NCI-H345 (cell line): ENCODE measurements around the gene DLGAP4.

Experiments
- DNase-seq: peaks from one replicate; lab custom pipeline; 2025; lab: John Stamatoyannopoulos, UW

DLGAP4 gene

DNA sequence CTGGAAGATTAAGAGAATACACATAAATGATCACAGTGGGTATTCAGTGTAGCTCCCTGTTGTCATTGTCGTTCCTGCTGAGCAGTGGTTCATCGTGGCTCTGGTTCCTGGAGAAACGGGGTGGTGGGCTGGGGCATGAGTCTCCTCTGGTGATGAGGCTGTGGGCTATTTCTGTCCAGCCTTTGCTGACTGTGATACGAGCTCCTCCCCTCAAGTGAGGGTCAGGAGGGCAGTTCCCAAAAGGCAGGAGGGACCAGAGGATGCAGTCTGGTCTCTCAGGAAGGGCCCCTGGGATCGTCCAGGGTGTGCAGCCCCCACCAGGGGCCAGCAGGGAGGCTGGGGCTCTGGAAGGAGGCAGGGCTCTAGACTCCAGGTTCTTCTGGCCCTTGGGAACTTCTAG is 31.1 kb upstream of the DLGAP4 start:
- DNase-seq, result no peak

DNA sequence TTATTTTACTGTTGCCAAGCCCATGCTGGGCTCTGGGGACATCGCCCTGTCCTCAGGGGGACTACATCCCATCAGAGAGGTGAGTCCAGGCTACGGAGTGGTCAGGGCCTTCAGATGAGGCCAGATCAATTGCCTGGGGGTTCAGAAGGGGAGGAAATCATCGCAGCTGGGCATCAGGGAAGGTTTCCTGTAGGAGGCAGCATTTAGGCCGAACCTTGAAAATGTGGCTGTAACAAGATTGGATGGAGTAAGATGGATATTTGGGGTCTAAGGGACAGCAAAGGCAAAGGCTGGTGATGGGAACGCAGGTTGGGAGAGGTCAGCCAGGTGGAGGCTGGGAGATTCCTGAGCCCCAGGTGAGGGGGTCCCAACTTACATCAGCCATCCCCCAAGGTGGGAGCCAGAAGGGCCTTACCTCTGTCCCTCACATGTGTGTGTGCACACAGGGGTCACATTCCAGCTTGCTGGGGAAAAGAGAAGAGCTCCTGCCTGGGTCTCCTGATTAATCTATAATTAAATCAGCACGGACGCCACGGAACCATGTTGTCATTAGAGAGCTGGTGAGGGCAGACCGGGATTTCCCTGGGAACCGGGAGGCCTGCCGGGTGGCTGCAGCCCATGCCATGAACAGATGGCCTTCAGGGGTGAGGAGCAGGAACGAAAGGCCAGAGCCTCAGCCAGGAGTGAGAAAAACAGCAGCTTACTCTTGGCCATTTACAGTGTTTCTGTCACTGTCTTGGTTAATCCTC is 30.5 kb upstream of the DLGAP4 start:
- no peak for DNase-seq

DNA sequence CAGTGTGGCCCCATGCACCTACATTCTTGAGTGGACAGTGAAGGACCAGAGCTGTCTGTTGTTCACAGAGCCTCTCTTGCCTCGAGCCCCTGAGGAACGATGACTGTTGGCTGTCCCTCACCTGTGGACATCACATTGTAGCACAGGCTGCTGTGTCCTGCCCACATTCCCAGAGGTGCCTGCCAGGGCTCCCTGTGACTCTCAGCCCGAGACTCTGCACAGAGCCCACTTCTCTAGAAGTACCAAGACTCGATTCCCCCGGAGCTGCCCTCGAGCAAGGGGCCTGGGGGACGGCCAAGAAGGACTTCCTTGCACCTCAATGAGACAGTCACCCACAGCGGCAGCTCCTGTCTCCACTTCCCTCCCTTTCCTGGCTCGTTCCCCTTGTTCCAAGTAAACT is 28.6 kb upstream of the DLGAP4 start:
- no peak for DNase-seq

DNA sequence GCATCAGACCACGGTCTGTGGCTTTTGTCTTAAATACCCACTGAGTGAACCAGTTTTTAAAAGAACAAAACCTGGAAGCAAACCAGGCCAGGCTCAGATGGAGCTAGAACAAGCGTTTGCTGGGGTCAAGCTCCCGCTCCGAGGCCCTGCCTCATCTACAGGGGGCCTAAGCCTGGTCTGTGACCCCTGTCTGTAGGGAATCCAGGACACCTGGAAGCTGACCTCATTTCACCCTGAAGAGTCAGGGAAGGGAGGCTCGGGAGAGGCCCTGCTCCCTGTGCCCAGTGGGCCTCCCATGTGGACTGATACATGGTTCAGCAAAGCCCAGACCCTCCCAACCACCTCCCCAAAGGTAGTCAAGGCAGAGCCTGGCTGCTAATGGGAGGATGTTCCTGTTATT is 26.8 kb upstream of the DLGAP4 start:
- no peak for DNase-seq

DNA sequence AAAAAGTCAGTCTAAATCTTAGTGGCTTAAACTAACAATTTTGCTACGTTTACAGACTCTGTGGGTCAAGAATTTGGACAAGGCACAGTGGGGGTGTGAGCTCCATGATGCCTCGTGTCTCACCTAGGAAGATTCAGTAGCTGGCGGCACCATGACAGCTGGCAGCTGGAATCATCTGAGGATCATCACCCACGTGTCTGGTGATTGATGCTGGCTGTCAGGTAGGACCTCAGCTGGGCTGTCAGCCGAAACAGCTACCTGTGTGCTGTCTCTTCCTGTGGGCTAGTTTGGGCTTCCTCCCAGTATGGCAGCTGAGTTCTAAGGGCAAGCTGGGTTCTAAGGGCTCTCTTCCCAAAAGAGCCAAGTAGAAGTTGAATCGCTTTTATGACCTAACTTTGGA is 26.4 kb upstream of the DLGAP4 start:
- no peak for DNase-seq

DNA sequence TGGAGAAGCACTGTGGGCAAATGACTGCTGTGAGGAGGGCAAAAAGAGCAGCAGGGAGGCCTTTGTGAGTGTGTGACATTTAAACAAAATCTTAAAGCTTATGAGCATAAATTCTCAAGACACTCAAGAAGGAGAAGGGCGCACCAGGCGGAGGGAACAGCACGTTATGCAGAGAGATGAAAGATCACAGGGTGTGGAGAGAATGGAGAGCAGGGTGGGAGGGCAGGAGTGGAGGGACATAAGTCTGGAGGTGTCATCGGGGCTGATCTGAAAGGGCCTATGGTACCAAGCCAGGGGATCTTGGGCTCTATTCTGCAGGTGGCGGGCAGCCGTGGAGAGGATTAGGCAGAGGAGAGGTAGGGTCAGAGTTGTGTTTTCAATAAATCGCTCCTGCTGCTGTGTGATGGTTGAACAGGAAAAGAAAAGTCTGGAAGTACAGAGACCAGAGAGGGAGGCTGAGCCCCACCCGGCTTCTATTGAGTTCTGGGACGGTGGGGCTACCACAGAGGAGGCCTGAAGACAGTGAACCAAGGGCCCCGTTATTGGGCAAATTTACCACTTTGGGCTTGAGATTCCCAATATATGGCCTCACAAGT is 24.3 kb upstream of the DLGAP4 start:
- no peak for DNase-seq

DNA sequence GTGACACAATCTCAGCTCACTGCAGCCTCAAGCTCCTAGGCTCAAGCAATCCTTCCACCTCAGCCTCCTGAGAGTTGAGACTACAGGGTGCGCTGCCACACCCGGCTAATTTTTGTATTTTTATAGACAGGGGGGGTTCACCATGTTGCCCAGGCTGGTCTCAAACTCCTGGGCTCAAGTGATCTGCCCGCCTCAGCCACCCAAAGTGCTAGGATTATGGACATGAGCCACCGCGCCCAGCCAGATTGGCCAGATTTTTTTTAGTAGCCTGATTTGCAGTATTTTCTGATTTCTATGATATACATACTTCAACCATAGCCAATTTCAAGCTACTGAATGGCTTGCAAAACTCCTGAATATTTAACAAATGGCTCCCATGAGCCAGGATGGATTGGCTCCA is 21.4 kb upstream of the DLGAP4 start:
- no peak for DNase-seq

DNA sequence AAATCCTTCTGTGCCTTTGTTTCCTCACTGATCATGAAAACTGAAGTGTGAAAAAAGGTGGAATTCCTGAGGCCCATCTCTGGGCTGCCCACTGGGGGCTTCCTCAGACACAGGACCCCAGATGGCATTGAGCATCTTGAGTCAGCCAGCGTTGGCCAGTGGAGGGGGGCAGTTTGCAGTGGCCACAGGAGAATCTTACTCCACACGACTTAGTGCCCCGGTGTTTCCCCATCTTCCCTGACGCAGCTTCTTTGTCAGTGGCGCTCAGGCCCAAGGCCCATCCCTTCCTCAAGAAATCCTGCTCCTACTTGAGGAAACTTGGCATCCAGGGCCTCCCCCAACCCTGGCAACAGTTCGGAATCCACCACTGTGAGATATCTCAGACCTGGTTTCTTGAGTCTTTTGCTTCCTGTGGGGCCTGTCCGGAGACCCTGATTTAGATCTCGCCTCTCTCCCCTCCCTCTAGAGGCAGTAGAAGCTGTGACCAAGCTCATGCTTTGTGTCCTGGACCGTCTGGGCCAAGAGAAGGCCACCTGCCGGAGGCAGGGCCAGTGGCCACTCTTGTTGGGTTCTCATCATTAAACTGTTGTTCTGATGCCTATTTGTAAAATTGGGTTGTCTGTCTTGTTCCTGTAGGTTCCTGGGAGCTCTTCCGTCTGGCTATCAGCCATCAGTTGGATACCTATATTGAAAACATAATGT is 20.2 kb upstream of the DLGAP4 start:
- no peak for DNase-seq

DNA sequence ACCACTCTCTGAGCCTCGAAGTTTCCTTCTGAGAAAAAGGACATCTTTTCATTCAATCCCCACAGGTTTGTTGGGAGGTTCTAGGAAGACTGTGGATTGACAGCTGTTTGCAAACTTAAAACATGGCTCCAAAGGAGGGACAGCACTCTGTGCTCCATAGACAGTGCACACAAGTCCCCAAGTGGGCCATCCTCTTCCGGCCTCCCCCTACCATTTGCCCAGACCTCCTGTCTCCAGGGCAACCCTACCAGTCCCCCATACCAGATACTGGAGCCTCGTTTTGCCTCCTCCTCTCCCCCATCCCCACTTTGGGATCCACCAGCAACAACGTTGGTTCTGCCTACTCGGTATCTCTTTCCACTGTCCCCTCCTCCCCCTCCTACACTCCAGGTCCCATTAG is 8.5 kb upstream of the DLGAP4 start:
- DNase-seq, result no peak

DNA sequence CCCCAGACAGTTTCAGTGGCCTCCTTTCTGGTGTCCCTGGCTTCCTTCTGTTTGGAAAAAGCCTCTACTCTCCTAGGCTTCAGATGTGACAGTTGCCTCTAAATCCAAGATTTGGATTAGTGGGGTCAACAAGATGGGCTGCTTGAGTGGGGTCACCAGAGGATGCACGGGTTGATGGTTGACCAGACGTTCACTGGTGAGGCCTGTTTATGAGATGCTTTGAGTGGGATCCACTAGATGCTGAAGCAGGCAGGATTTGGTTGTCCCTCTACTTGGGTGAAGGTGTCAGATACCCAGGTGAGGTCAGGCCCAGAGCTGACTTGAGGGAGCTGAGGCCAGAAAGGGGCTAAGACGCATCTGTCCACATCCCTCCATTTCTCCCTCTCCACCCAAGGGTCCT is 8.1 kb upstream of the DLGAP4 start:
- DNase-seq, result no peak

DNA sequence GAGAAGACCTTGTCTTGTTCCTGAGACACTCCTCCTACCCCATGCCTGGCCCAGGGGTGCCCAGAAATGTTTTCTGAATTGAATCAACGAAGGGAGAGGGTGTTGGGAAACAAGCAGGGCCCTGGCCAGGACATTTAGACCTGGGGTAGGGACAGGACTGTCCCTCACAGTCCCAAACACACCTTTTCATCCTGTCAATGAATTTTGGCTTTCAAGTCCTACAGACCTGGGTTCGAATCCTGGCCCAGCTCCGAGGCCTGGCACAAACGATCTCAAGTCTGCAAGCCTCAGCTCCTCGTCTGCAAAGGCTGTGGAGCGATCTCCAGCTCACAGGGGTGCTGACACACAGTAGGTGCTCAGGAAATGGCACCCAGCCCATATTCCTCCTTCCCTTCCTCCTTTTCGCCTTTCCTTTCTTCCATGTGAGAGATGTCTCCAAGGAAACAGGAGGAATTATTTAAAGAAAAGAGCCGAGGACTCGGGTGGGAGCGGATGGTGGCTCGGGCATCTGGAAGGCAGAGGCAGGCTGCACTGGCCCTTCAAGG is 7.3 kb upstream of the DLGAP4 start:
- DNase-seq, result no peak

DNA sequence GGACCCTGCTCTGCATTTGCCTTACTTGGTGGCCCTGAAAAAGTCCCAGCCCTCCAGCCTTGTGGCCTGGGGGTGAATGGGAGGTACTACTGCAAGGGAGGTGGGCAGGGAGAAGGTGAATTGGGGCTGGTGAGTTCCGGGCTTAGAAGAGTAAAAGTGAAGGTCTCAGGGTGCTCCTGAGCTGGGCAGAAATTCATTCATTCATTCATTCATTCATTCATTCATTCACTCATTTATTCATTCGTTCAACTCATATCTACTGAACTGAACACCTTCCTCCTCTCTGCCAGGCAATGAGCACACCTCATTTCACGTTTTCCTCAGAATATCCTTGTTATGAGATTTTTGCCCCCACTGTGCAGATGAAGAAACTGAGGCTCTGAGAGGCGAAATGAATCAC is 6.7 kb upstream of the DLGAP4 start:
- DNase-seq, result no peak

DNA sequence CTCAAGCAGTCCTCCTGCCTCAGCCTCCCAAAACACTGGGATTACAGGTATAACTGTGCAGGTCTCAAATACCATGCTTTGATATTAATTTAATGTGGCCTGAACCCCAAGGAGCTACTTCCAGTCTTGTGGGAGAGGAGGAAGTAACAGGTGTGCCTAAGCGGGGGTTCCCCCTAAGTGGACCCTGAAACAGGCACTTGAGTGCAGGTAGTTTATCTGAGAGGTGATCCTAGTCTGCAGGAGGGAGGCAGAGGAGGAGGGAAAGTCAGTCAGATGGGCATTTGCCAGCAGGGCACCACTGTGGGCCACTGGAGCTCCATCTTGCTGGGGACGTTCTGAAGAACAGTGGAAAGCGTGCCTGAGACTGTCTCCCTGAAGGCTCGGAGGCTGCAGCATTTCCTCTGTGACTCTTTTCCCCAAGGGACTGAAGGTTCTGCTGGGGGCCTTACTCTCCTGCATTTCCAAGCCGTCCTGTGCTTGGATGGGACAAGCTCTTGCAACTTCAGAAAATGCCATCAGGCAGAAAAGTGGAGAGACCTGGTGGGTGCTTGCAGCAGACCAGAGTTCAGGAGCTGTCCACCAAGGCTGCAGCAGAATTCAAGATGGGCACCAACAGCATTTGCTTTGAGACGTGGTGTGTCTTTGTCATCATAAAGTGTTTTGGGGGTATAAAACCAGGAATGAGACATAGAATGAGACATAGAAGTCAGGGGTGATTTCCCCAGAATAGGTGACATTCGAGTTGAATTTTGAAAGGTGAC is 4.6 kb upstream of the DLGAP4 start:
- DNase-seq, result no peak

DNA sequence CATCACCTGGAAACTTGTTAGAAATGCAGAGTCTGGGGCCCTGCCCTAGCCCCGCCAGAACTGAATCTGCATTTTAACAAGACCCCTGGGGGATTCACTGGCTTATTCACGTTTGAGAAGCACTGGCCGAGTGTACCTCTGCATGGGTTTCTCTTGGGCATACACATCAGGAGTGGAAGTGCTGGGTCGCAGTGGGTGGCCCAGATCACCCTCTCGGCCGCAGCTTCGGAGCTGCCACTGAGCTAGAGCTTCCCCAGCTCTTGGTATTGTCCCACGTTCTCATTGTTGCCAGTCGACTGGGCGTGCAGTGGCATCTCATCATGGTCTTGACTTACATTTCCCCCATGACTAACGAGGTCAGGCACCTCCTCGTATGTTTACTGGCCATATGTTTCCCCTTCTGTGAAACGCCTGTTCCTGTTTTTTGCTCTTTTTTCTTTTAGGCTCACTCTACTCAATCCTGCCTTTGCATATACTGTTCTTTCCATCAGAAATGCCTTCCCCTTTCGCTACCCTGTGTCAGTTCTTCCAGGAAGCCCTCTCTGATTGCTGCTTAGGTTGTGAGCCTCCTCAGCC is 3.0 kb upstream of the DLGAP4 start:
- DNase-seq, result no peak

DNA sequence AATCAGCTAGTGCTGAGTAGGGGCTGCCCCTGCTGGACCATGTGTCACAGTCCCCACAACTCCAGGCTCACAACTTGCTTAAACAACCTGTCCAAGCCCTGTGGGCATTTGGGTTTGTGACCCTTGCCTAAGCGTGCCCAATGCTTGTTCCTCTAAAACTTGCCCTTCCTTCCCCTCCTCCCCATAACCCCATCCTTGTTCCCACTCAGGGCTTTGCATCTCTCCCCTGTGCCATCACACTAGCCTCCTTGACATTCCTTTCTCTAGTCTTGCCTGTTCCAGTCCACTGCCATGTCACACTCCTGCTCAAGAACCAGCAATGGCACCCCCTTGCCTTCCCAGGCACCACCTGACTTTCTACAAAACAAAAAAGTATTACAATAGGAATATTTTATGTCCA is 2.3 kb upstream of the DLGAP4 start:
- DNase-seq, result no peak

DNA sequence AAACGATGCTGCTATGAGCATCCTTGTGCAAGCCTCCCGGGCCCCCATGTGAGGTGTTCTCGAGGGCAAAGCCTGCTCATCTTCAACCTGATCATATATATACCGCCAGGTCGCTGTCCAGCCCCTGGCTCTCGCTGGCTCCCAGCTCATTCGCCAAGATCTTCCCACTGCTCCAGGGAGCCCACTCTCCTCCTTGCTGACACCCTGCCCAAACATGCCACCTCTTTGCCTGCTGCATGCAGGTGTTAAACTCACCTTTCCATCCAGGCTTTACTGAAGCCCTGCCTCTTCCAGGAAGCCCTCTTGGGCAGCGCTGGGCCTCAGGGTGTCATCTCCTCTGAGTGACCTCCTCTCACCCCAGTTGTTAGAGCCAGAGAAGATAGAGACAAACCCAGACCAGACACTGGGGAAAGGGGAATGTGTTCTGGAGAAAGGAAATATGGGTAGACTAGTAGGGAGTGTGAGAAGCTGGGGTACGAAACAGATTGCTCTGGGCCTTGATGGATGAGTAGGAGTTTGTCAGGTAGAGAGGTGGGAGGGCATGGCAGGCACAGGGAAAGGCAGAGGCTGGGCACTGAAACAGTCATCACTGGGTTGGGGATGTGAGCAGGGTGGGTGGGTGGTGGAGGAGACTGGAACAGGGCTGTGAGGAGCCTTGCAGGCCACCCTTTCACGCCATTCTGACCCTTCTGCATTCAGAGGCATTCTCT is 1.2 kb upstream of the DLGAP4 start:
- DNase-seq, result no peak

DNA sequence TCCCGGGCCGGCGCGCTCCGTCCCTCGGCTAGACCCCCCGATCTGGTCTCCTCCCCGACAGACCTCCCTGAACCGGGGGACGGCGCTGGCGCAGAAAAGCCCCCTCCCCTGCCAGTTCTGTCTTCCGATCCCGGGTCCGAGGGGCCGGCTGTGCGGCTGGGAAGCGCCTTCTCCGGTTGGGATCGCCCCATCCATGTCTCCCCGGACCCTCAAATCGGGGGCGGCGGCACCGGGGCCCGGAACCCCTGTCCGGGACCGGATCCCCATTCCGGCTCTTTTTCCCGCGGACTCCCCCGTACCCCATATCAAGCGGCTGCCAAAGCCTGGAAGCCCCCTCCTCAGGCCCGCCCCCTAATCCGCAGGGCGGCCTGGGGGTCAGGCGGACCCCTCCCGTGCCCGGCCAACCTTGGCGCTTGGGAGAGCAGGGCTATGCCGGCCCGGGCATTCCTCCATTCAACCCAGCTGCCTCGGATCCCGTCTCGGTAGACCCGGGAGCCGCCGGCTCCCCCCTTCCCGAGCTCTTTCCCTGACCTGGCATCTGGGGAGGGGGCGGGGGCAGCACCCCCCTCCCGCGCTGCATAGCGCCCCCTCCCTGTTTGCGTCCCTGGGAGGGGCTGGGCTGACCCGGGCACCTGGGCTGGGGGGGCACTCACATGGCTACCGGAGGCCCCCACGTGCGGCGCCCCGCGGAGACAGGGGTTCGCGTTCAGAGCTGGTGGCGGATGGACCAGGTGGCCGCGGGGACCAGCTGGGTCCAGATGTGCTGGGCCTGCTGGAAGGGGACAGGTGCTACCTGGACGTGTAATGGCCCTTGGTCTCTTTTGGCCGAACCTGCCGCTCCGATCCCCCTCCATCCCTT is 643 bp downstream of the DLGAP4 start:
- no peak for DNase-seq

DNA sequence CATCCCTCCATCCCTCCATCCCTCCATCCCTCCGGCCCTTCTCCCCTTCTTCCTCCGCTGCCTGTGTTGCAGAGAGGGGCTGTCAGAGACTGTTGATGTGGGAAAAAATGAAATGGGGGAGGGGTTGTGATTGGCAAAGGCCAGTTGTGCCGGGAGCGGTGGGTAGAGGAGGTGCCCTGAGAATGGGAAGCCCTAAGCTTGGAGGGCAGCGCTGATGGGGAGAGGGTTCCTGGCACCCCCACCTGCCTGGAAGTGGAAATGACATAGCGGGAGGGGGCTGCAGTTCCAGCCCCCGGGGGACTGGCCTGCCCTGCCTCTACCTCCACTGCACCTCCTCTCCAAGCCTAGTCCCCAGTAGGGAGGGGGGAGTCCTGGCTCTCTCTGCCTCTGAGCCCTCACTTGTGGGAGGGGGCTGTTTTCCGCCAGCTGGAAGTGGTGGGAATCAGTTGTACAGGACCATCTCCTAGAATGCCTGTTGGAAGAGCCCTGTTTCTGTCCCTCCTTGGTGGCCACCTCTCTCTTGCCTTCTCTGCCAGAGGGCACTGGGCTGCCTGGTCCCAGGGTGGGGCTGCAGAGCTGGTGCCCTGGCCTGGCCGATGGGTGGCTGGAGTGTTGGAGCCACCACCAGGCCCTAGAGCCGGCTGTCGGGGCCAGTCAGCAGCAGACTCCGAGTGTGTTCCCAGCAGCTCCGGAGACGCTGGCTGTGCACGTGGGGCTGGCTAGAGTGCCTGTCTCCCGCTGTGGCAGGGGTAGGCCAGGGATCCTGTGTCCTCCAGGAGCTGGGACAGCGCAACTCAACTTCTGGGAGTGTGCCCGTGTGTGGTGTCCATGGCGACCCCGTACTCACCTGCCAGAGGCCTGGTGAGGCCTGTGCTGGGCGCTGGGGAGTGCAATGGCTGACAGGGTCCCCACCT is 1.5 kb downstream of the DLGAP4 start:
- no peak for DNase-seq

DNA sequence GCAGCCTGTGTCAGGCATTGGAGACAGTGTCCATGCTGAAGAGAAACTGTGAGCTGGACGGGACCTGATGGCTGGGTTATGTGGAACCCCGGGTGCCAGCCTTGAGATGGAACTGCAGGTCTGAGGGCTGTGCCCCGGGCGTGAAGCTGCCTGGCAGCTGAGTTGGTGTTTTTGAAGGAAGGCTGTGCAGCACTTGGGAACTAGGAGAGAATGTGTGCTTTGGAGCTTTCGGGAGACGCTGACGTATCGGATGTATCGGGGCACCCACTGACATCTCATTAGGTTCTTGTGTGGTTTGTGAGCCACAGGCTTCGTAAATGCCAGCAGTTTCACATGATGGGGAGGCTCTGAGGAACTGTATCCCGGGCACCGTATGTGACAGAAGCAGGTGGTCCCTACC is 2.2 kb downstream of the DLGAP4 start:
- DNase-seq, result no peak
